Tibial nerve (tissue), 4 donors: ENCODE data around the gene OR1M1.

ENCODE experiments used
- CTCF ChIP-seq, 5 experiments: fragments of 200-600 bp in 3 of 5; fragments of 450-650 bp in 2 of 5; sonication (generic) in 3 of 5; IDR thresholded peaks; one replicate each; pipeline ENCODE4 v1.5.1; 2016 to 2019; ENCODE audit warnings: antibody characterized with exemption in 5 of 5, mild to moderate bottlenecking in 3 of 5, moderate library complexity in 2 of 5
- EP300 ChIP-seq, 2 donors: sonication (generic); formaldehyde crosslinking; IDR thresholded peaks; one replicate each; pipeline ENCODE4 v1.6.1; 2017; ENCODE audit warnings: antibody characterized with exemption in 2 of 2, mild to moderate bottlenecking in 1 of 2
- POLR2A ChIP-seq, 2 donors: fragments of 450-650 bp; IDR thresholded peaks; one replicate each; pipeline ENCODE4 v1.6.1; 2017; ENCODE audit warnings: antibody characterized with exemption in 2 of 2, mild to moderate bottlenecking in 2 of 2, moderate library complexity in 2 of 2

GRCh38 chr19:9037400-9038062 lies 49.3 kb upstream of the OR1M1 start:
- TF ChIP-seq POLR2A (IDR thresholded peaks at IDR 0.05) (no peak), CTCF (IDR thresholded peaks at IDR 0.05) (no peak), EP300 (IDR thresholded peaks at IDR 0.05) (no peak)
